Activated T-helper 1 cell treated with Interleukin-2 at 50 U/mL for 16 hours (primary cell): ENCODE measurements around the gene NME2.

Experiments used
- DNase-seq: peaks from one replicate; pipeline ENCODE4 v3.0.0-alpha.2; 2020; ENCODE audit warnings: low read depth

NME2 gene

GRCh38 chr17:51203838-51204237 is 37.6 kb downstream of the NME2 start:
- no peak for DNase-seq

- DNase-seq, result no peak
Observed at GRCh38 chr17:51214920-51215319, 48.7 kb downstream of the NME2 start.

- DNase-seq, result no peak
Observed at GRCh38 chr17:51217946-51218345, 51.7 kb downstream of the NME2 start.

- no peak for DNase-seq
Observed at GRCh38 chr17:51221322-51221721, 55.1 kb downstream of the NME2 start.
